A549 (cell line): ENCODE results near the gene LAMC2. TPM values are rescaled to one million over a fixed set of nuclear protein-coding genes. Genes with fewer than 3 reads are reported as not detected.
"Not testable (repeated sequence)": the region's sequence is repeated elsewhere in the genome, so short reads cannot be mapped to it uniquely, and the experiment has no call there.

Source experiments
- ATAC-seq, 2 experiments: fragments of 200-7000 bp in 1 of 2; fragments of >200 bp in 1 of 2; cut with Nextera tagmentation in 1 of 2; cut with Tn5 transposase in 1 of 2; 3 replicates each; pipeline versions ENCODE4 v1.8.0 to v1.9.1; 2018 to 2020; ENCODE audit warnings: mild to moderate bottlenecking in 1 of 2, moderate library complexity in 1 of 2
- CTCF ChIA-PET: fragments of 300-600 bp; sonication (Branson Sonifier 250); formaldehyde crosslinking; extraction: SDS; loops from one replicate; lab custom pipeline; 2021; ENCODE audit warnings: antibody characterized with exemption, inconsistent platforms; lab: Yijun Ruan, JAX
- POLR2A ChIA-PET: fragments of 350-600 bp; formaldehyde crosslinking; extraction: SDS; loops from one replicate; lab custom pipeline; 2021; ENCODE audit warnings: antibody characterized with exemption, inconsistent platforms; lab: Yijun Ruan, JAX
- DNase-seq, 2 experiments: peaks; one replicate each; pipeline versions ENCODE4 v3.0.0 to v3.0.0-alpha.2; 2011 to 2016; ENCODE audit warnings: low read depth in 1 of 2, low spot score in 1 of 2
- FAIRE-seq: peaks from 2 replicates; lab custom pipeline; 2011; peaks lifted over from hg19 to GRCh38; lab: Jason Lieb, UNC
- H3K27ac ChIP-seq, 2 experiments: fragments of >200 bp; sonication (Bioruptor Twin); formaldehyde crosslinking; 3 replicates each; pipeline ENCODE4 v1.5.1; 2016 to 2017
- H3K4me1 ChIP-seq: fragments of >200 bp; sonication (Bioruptor Twin); formaldehyde crosslinking; 3 replicates; pipeline ENCODE4 v1.6.1; 2016
- H3K4me2 ChIP-seq: fragments of >200 bp; sonication (Bioruptor Twin); formaldehyde crosslinking; 3 replicates; pipeline ENCODE4 v1.6.1; 2016
- H3K4me3 ChIP-seq: fragments of >200 bp; sonication (Bioruptor Twin); formaldehyde crosslinking; 3 replicates; pipeline ENCODE4 v1.5.1; 2016
- H3K9me3 ChIP-seq: fragments of >200 bp; sonication (Bioruptor Twin); formaldehyde crosslinking; 3 replicates; pipeline ENCODE4 v1.6.1; 2016
- ATOH8 ChIP-seq: fragments of 250-450 bp; sonication (Bioruptor Pico); IDR thresholded peaks from 2 replicates; pipeline ENCODE4 v1.5.0; 2020; ENCODE audit warnings: low read depth, mild to moderate bottlenecking, moderate library complexity
- BCL3 ChIP-seq: fragments of >200 bp; sonication (Bioruptor Twin); formaldehyde crosslinking; IDR thresholded peaks from 3 replicates; pipeline ENCODE4 v1.6.1; 2016
- CBX2 ChIP-seq: fragments of 200-600 bp; sonication (generic); IDR thresholded peaks from 2 replicates; pipeline ENCODE4 v1.6.1; 2016; ENCODE audit warnings: low read depth, mild to moderate bottlenecking, borderline replicate concordance
- CEBPB ChIP-seq, 2 experiments: fragments of >200 bp in 1 of 2; sonication (Bioruptor Twin) in 1 of 2; formaldehyde crosslinking in 1 of 2; IDR thresholded peaks; 2 replicates each; pipeline ENCODE4 v1.6.1; 2012 to 2016
- CHD2 ChIP-seq: fragments of 150-350 bp; IDR thresholded peaks from 2 replicates; pipeline ENCODE4 v1.6.1; 2014; ENCODE audit warnings: low read length; ENCODE audit not compliant: partially characterized antibody
- CTCF ChIP-seq: fragments of >200 bp; sonication (Bioruptor Twin); formaldehyde crosslinking; IDR thresholded peaks from 3 replicates; pipeline ENCODE4 v1.5.1; 2016
- EHMT2 ChIP-seq: fragments of 200-600 bp; sonication (generic); IDR thresholded peaks from 2 replicates; pipeline ENCODE4 v1.6.1; 2016; ENCODE audit warnings: antibody characterized with exemption, low read depth, mild to moderate bottlenecking, moderate library complexity
- ESRRA ChIP-seq: fragments of 150-350 bp; IDR thresholded peaks from 2 replicates; pipeline ENCODE4 v1.6.1; 2014; ENCODE audit warnings: mild to moderate bottlenecking, low read length, borderline replicate concordance
- FOXS1 ChIP-seq: fragments of 250-450 bp; sonication (Bioruptor Pico); IDR thresholded peaks from 2 replicates; pipeline ENCODE4 v1.5.0; 2020; ENCODE audit warnings: mild to moderate bottlenecking, moderate library complexity
- HEYL ChIP-seq: fragments of 250-450 bp; sonication (Bioruptor Pico); IDR thresholded peaks from 2 replicates; pipeline ENCODE4 v1.8.0; 2021; ENCODE audit warnings: mild to moderate bottlenecking, moderate library complexity
- HOXA7 ChIP-seq: fragments of 250-450 bp; sonication (Bioruptor Pico); IDR thresholded peaks from 2 replicates; pipeline ENCODE4 v1.5.0; 2020; ENCODE audit warnings: mild to moderate bottlenecking, moderate library complexity
- JUN ChIP-seq, 2 experiments: fragments of >200 bp; sonication (Bioruptor Twin); formaldehyde crosslinking; IDR thresholded peaks; 2 replicates in 1 of 2; 3 replicates in 1 of 2; pipeline ENCODE4 v1.6.1; 2016 to 2017
- KDM1A ChIP-seq: fragments of 200-600 bp; sonication (generic); IDR thresholded peaks from 2 replicates; pipeline ENCODE4 v1.6.1; 2016; ENCODE audit warnings: low read depth, mild to moderate bottlenecking
- MAFK ChIP-seq: fragments of 450-650 bp; IDR thresholded peaks from 2 replicates; pipeline ENCODE4 v1.6.1; 2014; ENCODE audit not compliant: partially characterized antibody
- MAZ ChIP-seq: fragments of 150-350 bp; IDR thresholded peaks from 2 replicates; pipeline ENCODE4 v1.6.1; 2014; ENCODE audit warnings: antibody characterized with exemption, low read depth, low read length, borderline replicate concordance
- RAD21 ChIP-seq, 2 experiments: fragments of >200 bp in 1 of 2; sonication (Bioruptor Twin) in 1 of 2; formaldehyde crosslinking in 1 of 2; IDR thresholded peaks in 1 of 2; conservative IDR thresholded peaks in 1 of 2; 2 replicates in 1 of 2; 3 replicates in 1 of 2; pipeline ENCODE4 v1.6.1; 2012 to 2018; ENCODE audit warnings: inconsistent platforms in 1 of 2
- SREBF2 ChIP-seq: fragments of 450-650 bp; IDR thresholded peaks from 2 replicates; pipeline ENCODE4 v1.6.1; 2014; ENCODE audit warnings: mild to moderate bottlenecking, moderate library complexity
- ZFP36 ChIP-seq: fragments of 450-650 bp; IDR thresholded peaks from 2 replicates; pipeline ENCODE4 v1.6.1; 2014; ENCODE audit warnings: borderline replicate concordance; ENCODE audit not compliant: partially characterized antibody
- ZSCAN20 ChIP-seq: fragments of 250-450 bp; sonication (Bioruptor Pico); IDR thresholded peaks from 2 replicates; pipeline ENCODE4 v1.8.0; 2022; ENCODE audit warnings: mild to moderate bottlenecking, moderate library complexity
- WGBS: methylation state at CpG from one replicate; pipeline ENCODE4 v1.1.6; 2017; ENCODE audit errors: missing lambda C conversion rate; 5-methylcytosine and 5-hydroxymethylcytosine counted together
- polyA plus RNA-seq, 4 experiments: library from polyadenylated mRNA; depleted of rRNA in 3 of 4; stranded (reverse); fragments of >200 nt; fragmentation: RNase III in 1 of 4; extraction: RNeasy Plus Mini Kit Qiagen cat#74134 plus additional on column Dnase treatment in 1 of 4; gene quantifications; 2 replicates in 3 of 4; 3 replicates in 1 of 4; pipeline ENCODE4 v1.2.3, GENCODE V29; 2011 to 2017
- TF ChIP-seq, protein P1 (sequence below): fragments of 450-650 bp; IDR thresholded peaks from 2 replicates; pipeline ENCODE4 v1.6.1; 2014; ENCODE audit warnings: antibody characterized with exemption
- TF ChIP-seq, protein P2 (sequence below): fragments of 200-600 bp; sonication (generic); IDR thresholded peaks from 2 replicates; pipeline ENCODE4 v1.6.1; 2016; ENCODE audit warnings: antibody characterized with exemption, mild to moderate bottlenecking, moderate library complexity
- TF ChIP-seq, protein P3 (sequence below): fragments of >200 bp; sonication (Bioruptor Twin); formaldehyde crosslinking; IDR thresholded peaks from 2 replicates; pipeline ENCODE4 v1.6.1; 2016
- TF ChIP-seq, protein P4 (sequence below): IDR thresholded peaks from 2 replicates; pipeline ENCODE4 v1.6.1; 2012

The LAMC2 gene
- polyA plus RNA-seq, 2 of the 4 experiments (the other 2 are of a cell fraction), result 8.5 to 24.1 TPM

DNA sequence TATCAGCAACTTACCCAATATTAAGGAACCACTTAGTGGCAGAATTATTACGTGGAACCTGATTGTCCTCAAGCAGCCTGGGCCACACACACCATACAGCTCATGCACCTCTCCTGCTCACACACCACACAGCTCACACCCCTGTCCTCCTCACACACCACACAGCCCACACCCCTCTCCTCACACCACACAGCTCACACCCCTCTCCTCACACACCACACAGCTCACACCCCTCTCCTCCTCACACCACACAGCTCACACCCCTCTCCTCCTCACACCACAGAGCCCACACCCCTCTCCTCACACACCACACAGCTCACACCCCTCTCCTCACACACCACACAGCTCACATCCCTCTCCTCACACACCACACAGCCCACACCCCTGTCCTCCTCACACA is 36.8 kb upstream of the LAMC2 start:
- Histone ChIP-seq H3K4me1 (no peaks in the 10 kb centered on the region), H3K27ac (peak overlapping the region in 1 of 2 experiments; percentile 26; a peak in 1 of 6 replicates), H3K9me3 (no peaks in the 10 kb centered on the region), H3K4me3 (no peak overlapping the region), H3K4me2 (no peak overlapping the region)
- 92% methylated on average over 1 of the region's 1 CpG for WGBS
- peak in 1 of 2 experiments; percentile 17; a peak in 1 of 6 replicates for ATAC-seq
- POLR2A ChIA-PET, result no interaction called here
- TF ChIP-seq, protein P1, sequence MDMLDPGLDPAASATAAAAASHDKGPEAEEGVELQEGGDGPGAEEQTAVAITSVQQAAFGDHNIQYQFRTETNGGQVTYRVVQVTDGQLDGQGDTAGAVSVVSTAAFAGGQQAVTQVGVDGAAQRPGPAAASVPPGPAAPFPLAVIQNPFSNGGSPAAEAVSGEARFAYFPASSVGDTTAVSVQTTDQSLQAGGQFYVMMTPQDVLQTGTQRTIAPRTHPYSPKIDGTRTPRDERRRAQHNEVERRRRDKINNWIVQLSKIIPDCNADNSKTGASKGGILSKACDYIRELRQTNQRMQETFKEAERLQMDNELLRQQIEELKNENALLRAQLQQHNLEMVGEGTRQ, result no peak
- TF ChIP-seq EHMT2 (no peak), FOXS1 (no peak), ESRRA (no peak), CBX2 (no peak), SREBF2 (no peak), JUN (IDR thresholded peaks at IDR 0.05) (no peak), CTCF (no peak)
- TF ChIP-seq, protein P2, sequence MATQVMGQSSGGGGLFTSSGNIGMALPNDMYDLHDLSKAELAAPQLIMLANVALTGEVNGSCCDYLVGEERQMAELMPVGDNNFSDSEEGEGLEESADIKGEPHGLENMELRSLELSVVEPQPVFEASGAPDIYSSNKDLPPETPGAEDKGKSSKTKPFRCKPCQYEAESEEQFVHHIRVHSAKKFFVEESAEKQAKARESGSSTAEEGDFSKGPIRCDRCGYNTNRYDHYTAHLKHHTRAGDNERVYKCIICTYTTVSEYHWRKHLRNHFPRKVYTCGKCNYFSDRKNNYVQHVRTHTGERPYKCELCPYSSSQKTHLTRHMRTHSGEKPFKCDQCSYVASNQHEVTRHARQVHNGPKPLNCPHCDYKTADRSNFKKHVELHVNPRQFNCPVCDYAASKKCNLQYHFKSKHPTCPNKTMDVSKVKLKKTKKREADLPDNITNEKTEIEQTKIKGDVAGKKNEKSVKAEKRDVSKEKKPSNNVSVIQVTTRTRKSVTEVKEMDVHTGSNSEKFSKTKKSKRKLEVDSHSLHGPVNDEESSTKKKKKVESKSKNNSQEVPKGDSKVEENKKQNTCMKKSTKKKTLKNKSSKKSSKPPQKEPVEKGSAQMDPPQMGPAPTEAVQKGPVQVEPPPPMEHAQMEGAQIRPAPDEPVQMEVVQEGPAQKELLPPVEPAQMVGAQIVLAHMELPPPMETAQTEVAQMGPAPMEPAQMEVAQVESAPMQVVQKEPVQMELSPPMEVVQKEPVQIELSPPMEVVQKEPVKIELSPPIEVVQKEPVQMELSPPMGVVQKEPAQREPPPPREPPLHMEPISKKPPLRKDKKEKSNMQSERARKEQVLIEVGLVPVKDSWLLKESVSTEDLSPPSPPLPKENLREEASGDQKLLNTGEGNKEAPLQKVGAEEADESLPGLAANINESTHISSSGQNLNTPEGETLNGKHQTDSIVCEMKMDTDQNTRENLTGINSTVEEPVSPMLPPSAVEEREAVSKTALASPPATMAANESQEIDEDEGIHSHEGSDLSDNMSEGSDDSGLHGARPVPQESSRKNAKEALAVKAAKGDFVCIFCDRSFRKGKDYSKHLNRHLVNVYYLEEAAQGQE, result no peak
- TF ChIP-seq, protein P3, sequence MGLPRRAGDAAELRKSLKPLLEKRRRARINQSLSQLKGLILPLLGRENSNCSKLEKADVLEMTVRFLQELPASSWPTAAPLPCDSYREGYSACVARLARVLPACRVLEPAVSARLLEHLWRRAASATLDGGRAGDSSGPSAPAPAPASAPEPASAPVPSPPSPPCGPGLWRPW, result no peak
- no peak for FAIRE-seq
- no peak for DNase-seq
- CTCF ChIA-PET, result interaction anchor here (0.6 to 1.2 kb wide), 3 partner anchors 14 to 187 kb away, joined by 3 read pairs; no protein-coding TSS in a partner anchor

DNA sequence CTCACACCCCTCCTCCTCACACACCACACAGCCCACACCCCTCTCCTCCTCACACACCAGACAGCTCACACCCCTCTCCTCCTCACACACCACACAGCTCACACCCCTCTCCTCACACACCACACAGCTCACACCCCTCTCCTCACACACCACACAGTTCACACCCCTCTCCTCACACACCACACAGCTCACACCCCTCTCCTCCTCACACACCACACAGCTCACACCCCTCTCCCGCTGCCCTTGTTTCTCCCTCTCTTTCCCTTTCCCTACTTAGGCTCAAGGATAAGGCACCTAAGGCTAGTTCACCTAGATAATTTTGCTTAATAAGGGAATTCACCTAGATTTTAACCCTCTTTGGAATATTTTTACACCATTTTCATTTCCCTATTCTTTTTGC is 36.0 kb upstream of the LAMC2 start:
- FAIRE-seq, ATAC-seq, H3K4me2 ChIP-seq, H3K27ac ChIP-seq, H3K4me3 ChIP-seq, H3K9me3 ChIP-seq, POLR2A ChIA-PET, H3K4me1 ChIP-seq, DNase-seq: not testable (repeated sequence)
- CTCF ChIA-PET, result interaction anchor here (0.6 to 1.2 kb wide), 2 partner anchors 109 to 187 kb away, joined by 3 read pairs; no protein-coding TSS in a partner anchor
- TF ChIP-seq MAFK, result peak; percentile 33
- 100% methylated on average over 1 of the region's 1 CpG for WGBS

DNA sequence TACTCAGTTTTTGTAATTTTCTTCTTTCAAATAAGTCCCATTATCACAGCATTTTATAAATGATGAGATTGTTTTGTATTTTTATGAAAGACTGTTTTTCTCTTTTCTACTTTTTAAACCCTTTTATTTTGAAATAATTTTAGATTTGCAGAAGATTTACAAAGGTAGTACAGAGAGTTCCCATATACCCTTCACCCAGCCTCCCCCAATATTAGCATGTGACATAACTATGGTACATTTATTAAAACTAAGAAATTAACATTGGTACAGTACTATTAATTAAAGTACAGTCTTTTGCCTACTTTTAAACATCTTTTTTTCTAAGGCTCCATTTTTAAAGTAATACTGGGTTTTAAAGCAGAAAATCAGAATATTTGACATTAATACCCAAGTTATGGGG is 35.6 kb upstream of the LAMC2 start:
- no peak overlapping the region for H3K4me3 ChIP-seq
- H3K4me2 ChIP-seq, result no peak overlapping the region
- H3K27ac ChIP-seq, result no peak overlapping the region
- DNase-seq, result no peak
- no peaks in the 10 kb centered on the region for H3K9me3 ChIP-seq
- CTCF ChIA-PET, result interaction anchor here (0.6 kb wide), 1 partner anchor 109 kb away, joined by 3 read pairs; no protein-coding TSS in a partner anchor
- POLR2A ChIA-PET, result no interaction called here
- no peak for ATAC-seq
- FAIRE-seq, result no peak
- no peaks in the 10 kb centered on the region for H3K4me1 ChIP-seq
- TF ChIP-seq, protein P4, sequence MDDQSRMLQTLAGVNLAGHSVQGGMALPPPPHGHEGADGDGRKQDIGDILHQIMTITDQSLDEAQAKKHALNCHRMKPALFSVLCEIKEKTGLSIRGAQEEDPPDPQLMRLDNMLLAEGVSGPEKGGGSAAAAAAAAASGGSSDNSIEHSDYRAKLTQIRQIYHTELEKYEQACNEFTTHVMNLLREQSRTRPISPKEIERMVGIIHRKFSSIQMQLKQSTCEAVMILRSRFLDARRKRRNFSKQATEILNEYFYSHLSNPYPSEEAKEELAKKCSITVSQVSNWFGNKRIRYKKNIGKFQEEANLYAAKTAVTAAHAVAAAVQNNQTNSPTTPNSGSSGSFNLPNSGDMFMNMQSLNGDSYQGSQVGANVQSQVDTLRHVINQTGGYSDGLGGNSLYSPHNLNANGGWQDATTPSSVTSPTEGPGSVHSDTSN, result no peak
- no peak for TF ChIP-seq BCL3
- TF ChIP-seq, protein P3, result no peak
- no peak for TF ChIP-seq CHD2
- TF ChIP-seq ATOH8 (CRISPR knock-in tag), result no peak
- TF ChIP-seq HOXA7, result no peak
- TF ChIP-seq ZSCAN20 (CRISPR knock-in tag), result no peak
- TF ChIP-seq ZFP36, result no peak
- no peak for TF ChIP-seq KDM1A
- no peak for TF ChIP-seq MAZ
- no peak for TF ChIP-seq RAD21 (conservative IDR thresholded peaks at IDR 0.05 in 1 of 2, IDR thresholded peaks at IDR 0.05 in 1 of 2)
- TF ChIP-seq CEBPB (IDR thresholded peaks at IDR 0.05), result no peak
- TF ChIP-seq HEYL, result no peak
